SK-N-SH (cell line): Measurements from ENCODE around the gene TMED8.

Source experiments
- CHD2 ChIP-seq: fragments of 150-350 bp; IDR thresholded peaks from 2 replicates; pipeline ENCODE4 v1.6.1; 2018; ENCODE audit warnings: low read length; ENCODE audit not compliant: partially characterized antibody
- ELF1 ChIP-seq: IDR thresholded peaks from 2 replicates; pipeline ENCODE4 v1.4.0; 2012
- EP300 ChIP-seq, 2 experiments: IDR thresholded peaks; 2 replicates each; pipeline versions ENCODE4 v1.4.0 to v1.6.1; 2012; ENCODE audit warnings: borderline replicate concordance in 1 of 2, low read depth in 1 of 2, low read length in 1 of 2
- FOXM1 ChIP-seq: IDR thresholded peaks from 2 replicates; pipeline ENCODE4 v1.4.0; 2012; ENCODE audit warnings: low read depth, mild to moderate bottlenecking
- POLR2AphosphoS5 ChIP-seq: IDR thresholded peaks from 2 replicates; pipeline ENCODE4 v1.6.1; 2012; ENCODE audit warnings: low read depth, low read length
- RCOR1 ChIP-seq: fragments of 150-350 bp; IDR thresholded peaks from 2 replicates; pipeline ENCODE4 v1.6.1; 2017; ENCODE audit warnings: antibody characterized with exemption, low read length
- TF ChIP-seq, protein P1 (sequence below): fragments of 200-600 bp; sonication (generic); IDR thresholded peaks from 2 replicates; pipeline ENCODE4 v1.6.1; 2017; ENCODE audit warnings: antibody characterized with exemption, mild to moderate bottlenecking, moderate library complexity

DNA sequence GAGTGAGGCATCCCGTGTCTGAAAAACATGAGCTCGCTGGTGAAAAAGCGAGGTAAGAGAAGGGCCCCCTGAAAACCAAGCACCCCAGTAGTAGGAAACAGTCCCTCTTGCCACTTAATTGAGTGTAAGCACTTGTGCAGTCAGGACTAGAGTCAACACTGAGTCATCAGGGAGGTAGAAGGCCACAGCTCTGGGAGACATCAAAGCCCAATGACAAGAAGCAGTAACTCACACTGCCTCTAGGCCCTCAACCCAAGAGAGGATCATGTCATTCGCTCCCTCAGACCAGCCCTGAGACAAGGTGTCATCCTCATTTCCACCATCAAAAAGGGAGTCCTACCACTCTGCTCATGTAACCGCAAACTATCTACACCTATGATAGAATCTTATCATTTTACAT is 74.0 kb downstream of the TMED8 start:
- TF ChIP-seq, protein P1, sequence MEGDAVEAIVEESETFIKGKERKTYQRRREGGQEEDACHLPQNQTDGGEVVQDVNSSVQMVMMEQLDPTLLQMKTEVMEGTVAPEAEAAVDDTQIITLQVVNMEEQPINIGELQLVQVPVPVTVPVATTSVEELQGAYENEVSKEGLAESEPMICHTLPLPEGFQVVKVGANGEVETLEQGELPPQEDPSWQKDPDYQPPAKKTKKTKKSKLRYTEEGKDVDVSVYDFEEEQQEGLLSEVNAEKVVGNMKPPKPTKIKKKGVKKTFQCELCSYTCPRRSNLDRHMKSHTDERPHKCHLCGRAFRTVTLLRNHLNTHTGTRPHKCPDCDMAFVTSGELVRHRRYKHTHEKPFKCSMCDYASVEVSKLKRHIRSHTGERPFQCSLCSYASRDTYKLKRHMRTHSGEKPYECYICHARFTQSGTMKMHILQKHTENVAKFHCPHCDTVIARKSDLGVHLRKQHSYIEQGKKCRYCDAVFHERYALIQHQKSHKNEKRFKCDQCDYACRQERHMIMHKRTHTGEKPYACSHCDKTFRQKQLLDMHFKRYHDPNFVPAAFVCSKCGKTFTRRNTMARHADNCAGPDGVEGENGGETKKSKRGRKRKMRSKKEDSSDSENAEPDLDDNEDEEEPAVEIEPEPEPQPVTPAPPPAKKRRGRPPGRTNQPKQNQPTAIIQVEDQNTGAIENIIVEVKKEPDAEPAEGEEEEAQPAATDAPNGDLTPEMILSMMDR: no peak
- TF ChIP-seq RCOR1: no peak
- TF ChIP-seq CHD2: no peak
- TF ChIP-seq POLR2AphosphoS5: no peak; the same call in 1 of the 2 replicates
- no peak for TF ChIP-seq ELF1
- peak in 1 of 2 experiments; percentile 8; a peak in 1 of 4 replicates for TF ChIP-seq EP300 (IDR thresholded peaks at IDR 0.05; ENCODE audit: borderline replicate concordance in 1 of 2, low read depth in 1 of 2, low read length in 1 of 2)
- no peak for TF ChIP-seq FOXM1
